Stimulated activated CD4-positive, alpha-beta T cell treated with anti-CD3 and anti-CD28 coated beads, Interleukin-1b, Interleukin-23, amount 100 ng/mL, for 24 hours (primary cell): ENCODE measurements around the gene ANKRD6.

Experiments used
- DNase-seq, 4 experiments: peaks; one replicate each; pipeline ENCODE4 v3.0.0-alpha.2; 2020; ENCODE audit warnings: low read depth in 4 of 4, low spot score in 1 of 4

Gene ANKRD6

DNA sequence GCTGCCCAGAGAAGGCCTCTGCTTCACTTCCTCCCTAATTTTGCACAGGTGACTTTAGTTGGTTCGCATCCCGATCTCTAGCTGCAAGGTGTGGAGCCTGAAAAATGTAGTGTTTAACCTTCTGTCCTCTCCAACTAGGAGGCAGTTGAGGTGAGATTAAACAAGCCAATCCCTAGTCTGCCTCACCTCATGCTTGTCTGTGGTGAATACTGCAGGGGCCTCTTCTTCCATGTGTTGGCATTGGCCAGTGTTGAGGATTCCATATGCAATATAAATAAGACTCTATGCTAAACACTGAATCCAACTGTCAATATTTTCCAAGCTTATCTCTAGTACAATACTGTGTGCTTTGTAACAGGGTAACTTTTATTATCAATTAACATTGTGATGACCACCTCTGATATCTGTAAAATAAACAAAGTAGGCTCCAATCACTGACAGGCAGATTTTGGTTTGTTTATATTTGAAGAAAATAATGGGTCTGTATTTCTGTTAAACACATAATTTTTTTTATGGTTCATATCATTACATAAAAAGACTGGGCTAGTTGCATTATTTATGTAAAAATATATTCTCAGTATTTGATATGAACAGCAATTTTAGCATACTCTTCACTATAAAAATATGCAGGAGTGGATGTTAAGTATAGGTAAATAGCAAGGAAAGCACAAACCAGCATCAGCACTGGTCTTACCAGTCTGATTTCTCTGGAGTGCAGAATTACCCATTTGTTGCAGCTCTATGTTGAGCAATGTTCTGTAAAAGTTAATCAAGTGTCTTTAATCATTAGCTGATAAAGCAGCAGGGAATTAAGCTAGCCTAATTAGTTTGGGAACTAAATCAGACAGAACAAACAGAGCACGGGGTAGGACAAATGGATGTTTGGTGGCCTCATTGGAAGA, 74.0 kb downstream of the ANKRD6 start:
- DNase-seq: no peak

GRCh38 chr6:89508755-89509563, 76.0 kb downstream of the ANKRD6 start:
- DNase-seq: no peak

DNA sequence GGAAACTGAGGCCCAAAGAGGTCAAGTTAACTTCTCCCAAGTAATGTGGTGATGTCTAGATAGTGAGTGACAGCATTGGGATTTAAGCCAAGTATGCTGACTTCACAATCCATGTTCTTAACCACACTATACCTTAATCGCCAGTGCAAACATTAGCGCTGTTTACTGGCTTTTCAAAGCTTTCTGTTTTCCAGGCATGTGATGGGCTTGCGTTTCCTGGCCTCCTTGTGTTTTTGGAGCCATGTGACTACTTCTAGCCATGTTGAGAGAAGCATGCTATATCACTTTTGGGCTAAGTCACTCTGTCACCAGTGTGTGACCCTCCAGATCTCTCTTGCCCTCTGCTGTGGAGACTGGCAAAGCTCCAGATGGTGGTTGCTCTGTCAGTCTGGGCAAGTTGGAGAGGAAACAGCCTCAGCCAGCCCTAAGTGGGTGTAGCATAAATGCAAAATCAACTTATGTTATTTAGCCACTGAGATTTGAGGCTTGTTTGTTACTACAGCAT, 76.9 kb downstream of the ANKRD6 start:
- no peak for DNase-seq

GRCh38 chr6:89510393-89510792, 77.4 kb downstream of the ANKRD6 start:
- no peak for DNase-seq

DNA sequence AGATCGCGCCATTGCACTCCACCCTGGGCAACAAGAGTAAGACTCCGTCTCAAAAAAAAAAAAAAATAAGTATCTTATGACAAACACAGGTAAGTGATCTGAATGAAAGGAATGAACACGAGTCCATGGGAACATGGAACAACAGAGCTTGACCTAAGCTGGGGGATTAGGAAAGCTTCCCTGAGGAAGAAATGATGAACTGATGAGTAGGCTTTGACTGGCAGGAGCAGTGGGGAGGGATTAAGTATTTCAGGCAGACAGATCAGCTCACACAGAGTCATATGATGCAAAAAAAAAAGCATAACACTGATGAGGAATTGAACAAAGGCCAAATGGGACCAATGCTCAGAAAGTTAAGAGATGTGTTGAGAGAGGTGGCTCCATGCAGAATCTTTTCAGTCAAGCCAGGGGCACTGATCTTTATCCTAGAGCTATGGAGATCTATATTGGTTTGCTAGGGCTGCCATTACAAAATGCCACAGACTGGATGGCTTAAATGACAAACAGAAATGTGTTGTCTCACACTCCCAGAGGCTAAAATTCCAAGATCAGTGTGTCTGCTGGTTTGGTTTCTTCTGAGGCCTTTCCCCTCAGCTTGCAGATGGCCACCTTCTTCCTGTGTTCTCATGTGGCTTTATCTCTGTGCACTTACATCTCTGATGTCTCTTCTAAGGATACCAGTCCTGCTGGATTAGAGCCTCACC, 85.6 kb downstream of the ANKRD6 start:
- no peak for DNase-seq

DNA sequence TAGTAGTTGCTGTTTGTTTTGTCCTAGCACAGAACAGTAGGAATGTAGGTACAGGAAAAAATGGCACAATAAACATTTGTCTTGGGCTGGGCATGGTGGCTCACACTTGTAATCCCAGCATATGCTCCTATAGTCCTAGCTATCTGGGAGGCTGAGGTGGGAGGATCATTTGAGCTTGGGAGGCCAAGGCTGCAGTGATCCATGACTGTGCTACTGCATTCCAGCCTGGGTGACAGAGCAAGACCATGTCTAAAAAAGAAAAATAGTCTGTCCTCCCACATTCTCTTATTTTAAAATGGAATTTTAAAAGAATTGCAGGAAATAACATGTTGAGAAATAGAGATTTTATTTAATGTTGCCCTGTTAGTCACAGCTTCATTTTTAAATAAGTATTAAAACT, 87.8 kb downstream of the ANKRD6 start:
- no peak for DNase-seq

- no peak for DNase-seq
These were observed 89.8 kb downstream of the ANKRD6 start for GRCh38 chr6:89522778-89523177.

DNA sequence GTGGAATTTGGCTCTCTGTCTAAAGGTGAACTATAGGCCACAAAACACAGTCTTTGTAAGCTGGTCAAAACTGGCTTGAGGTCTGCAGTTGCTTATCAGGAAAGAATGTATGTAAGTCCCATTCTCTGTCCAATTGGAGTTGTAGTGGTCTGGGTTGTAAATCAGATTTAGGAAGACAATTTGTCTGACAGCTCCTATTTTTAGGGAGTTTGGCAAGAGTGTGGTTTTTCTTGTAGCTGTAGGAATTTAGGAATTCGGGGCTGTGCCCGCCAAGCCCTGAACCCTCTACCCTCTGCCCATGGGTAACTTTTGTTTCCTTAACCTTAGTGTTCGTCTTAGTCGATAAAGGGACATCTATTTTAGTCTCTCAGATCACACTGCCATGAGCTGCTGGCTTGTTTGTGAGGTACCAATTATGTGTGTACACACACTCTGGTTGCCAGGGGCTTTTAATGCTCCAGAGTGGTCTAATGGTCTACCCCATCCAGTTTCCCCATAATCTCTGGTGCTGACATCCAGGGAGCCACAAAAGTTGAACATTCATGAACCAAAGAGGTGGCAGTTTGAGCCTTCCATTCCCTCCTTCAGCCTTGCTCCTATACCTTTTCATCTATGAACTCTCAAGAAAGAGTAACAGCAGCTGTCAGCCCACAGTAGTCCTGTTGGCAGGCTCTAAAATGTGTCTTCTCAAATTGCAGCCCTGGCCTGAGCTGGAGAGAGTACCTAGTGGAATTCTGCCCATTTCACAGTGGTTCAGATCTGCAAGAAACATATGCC, 93.0 kb downstream of the ANKRD6 start:
- DNase-seq: no peak

DNA sequence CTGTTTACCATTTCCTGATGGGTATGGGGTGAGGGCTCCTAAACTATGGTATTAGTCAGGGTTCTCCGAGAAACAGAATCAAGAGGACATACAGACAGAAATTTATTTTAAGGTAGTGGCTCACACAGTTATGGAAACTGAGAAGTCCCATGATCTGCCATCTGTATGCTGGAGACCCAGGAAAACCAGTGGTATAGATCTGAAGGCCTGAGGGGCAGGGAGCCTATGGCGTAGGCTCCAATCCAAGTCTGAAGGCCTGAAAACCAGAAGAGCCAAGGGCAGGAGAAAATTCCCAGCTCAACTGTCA, 93.6 kb downstream of the ANKRD6 start:
- no peak for DNase-seq

DNA sequence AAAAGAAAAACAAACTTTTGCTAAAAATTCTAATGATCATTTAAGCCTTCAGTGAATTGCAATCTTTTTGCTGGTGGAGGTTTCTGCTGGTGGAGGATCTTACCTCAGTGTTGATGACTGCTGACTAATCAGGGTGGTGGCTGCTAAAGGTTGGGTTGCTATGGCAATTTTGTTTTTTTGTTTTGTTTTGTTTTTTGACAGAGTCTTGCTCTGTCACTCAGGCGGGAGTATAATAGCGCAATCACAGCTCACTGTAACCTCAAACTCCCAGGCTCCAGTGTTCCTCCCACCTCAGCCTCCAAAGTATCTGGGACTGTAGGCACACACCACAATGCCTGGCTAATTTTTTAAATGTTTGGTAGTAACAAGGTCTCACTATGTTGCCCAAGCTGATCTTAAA, 94.7 kb downstream of the ANKRD6 start:
- DNase-seq: no peak

- no peak for DNase-seq
These were observed 95.9 kb downstream of the ANKRD6 start for GRCh38 chr6:89528866-89529265.

DNA sequence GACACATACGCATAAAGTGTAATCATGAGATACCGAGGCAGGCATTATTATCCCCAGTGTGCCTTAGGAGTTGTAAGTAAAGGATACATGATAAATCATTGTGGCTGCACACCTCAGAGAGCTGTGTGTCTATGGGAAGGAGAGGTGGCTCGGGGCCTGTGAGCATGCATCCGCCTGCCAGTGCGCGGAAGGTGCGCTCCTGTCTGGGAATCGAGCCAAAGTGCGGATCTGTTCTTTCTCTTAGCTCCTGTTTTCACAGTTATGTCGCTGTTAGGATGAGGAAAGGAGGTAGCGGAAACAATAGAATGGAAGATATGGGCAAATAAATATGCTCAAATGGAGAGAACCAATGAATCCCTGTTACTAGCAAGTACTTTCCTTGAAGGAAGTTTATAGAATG, 98.0 kb downstream of the ANKRD6 start:
- no peak for DNase-seq

GRCh38 chr6:89536231-89536630, 103.3 kb downstream of the ANKRD6 start:
- no peak for DNase-seq

GRCh38 chr6:89539779-89540178, 106.8 kb downstream of the ANKRD6 start:
- DNase-seq: no peak

DNA sequence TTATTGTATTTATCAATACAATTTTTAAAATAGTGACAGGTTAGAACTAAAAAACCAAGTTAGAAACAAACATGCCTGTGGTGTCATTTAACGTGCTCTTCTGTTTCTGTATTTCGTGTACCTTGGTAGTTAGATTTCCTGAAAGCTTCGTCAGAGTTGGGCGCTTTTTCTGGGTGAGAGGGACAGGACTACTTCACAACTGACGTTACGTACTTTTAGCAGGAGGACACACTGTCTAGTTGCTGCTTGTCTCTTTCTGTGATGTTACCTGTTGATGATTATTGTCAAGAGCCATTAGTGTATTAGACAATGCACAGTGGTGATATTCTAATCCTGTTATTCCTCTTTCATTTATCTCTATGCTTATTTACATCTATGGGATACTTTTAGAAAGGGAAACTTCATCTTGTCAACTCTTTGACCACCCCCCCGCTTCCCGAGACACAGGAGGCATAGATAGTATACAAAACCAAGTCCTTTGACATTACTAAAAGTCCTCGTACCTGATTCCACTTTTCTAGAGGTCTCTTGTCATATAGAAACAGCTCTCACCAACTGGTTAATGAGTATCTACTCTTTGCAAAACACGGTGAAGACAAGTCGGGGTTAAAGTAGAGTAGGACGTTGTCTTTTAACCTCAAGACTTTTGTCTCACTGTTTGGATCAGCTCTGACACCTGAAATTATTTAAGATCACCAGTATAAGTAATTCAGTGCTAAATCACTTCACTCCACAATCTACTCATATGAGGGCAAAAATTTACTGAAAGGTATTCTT, 109.3 kb downstream of the ANKRD6 start:
- DNase-seq: no peak

DNA sequence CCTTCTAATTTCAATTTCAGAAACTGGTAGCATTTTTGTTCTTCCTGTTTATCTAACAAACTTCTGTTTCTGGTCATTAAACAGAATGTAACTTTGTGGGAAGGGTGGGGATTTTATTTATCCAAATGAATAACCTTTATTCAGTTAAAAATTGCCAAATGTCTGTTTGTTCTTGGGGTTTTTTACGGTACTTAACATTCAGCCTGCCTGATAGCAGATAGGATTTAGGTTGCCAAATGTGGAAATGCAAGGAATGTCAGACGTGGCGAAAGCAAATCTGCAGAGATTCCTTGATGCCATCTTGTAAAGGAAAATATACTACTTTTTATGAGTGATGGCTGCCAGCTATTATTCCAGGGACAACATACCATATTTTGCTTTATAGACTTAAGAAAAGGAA, 109.9 kb downstream of the ANKRD6 start:
- DNase-seq: no peak

GRCh38 chr6:89547281-89547680, 114.3 kb downstream of the ANKRD6 start:
- no peak for DNase-seq

GRCh38 chr6:89553431-89553830, 120.5 kb downstream of the ANKRD6 start:
- no peak for DNase-seq

DNA sequence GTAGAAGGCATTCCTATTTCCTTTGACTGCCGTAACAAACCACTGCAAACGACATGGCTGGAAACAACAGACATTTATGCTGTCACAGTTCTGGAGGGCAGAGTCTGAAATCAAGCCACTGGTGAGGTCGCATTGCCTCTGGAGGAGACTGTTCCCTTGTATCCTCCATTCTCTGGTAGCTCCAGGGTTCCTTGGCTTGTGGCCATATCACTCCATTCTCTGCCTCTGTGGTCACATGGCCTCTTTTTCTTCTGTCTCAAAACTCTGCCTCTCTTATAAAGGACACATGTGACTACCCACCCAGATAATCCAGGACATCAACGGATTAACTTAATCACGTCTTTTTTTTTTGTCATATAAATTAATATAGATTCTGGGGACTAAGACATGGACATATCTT, 121.2 kb downstream of the ANKRD6 start:
- DNase-seq: no peak

DNA sequence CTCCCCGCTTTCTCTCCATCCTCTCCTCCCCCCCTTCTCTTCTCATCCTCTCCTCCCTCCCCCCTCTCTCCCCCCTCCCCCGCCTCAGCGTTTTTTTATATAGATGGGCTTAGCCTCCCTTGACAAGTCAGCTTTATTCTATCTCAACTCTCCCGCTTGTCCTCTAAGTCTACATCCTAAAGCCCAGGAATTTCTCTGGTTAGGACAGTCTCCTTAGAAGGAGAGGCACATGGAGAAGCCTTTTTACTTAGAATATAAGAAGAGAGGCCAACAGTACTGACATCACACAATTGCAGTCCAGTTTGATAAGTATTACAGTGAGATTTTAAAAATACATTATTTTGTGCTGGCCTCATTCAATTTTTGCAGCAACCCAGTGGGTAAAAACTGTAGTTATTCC, 122.1 kb downstream of the ANKRD6 start:
- no peak for DNase-seq
